ENCODE data around the gene ATF4.

DNA sequence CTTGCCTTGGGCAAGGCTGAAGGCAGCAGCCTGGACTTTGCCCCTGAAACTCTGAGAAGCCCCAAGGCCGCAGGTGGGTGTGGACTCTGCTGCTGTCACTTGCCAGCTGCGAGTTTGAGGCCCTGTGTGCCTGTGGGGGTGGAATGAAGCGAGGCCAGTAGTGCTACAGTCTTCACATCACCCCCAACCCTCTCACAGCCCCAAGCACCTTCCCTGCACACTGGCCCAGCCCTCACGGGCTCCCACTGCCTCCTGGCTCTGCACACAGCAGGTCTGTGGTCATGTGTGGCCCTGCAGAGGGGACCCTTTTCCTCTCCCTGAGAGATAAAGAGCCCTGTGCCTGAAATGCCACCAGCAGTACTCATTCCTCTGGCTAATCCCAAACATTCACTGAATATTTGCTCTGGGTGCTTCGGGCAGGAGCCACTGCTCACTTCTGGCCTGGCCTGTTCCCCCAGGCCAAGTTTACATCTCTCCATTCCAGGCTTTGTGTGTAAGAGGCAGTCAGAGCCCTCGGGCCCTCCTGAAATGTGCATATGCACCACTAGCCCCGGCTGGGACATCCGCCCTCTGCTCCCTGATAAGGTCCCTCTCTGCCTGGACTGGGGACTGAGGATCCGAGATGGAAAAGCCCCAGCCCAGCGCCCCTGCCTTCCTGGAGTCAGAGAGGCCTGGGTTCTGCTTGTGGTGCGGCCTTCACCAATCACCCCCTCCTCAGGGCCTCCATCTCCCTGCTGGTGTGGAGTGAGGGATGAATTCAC lies 45.8 kb upstream of the ATF4 start:
- TF ChIP-seq FOXP2 (optimal IDR thresholded peaks at IDR 0.05; ENCODE audit: borderline replicate concordance, extremely low read depth, extremely low read length, insufficient read depth) (no peak), POLR2AphosphoS5 (IDR thresholded peaks at IDR 0.05; ENCODE audit: low read depth, low read length) (no peak), SIN3A (IDR thresholded peaks at IDR 0.05; ENCODE audit: borderline replicate concordance, insufficient read depth, low read length) (no peak), TAF1 (IDR thresholded peaks at IDR 0.05; ENCODE audit: borderline replicate concordance, insufficient read depth, low read length) (no peak)
- TF ChIP-seq, protein P1, sequence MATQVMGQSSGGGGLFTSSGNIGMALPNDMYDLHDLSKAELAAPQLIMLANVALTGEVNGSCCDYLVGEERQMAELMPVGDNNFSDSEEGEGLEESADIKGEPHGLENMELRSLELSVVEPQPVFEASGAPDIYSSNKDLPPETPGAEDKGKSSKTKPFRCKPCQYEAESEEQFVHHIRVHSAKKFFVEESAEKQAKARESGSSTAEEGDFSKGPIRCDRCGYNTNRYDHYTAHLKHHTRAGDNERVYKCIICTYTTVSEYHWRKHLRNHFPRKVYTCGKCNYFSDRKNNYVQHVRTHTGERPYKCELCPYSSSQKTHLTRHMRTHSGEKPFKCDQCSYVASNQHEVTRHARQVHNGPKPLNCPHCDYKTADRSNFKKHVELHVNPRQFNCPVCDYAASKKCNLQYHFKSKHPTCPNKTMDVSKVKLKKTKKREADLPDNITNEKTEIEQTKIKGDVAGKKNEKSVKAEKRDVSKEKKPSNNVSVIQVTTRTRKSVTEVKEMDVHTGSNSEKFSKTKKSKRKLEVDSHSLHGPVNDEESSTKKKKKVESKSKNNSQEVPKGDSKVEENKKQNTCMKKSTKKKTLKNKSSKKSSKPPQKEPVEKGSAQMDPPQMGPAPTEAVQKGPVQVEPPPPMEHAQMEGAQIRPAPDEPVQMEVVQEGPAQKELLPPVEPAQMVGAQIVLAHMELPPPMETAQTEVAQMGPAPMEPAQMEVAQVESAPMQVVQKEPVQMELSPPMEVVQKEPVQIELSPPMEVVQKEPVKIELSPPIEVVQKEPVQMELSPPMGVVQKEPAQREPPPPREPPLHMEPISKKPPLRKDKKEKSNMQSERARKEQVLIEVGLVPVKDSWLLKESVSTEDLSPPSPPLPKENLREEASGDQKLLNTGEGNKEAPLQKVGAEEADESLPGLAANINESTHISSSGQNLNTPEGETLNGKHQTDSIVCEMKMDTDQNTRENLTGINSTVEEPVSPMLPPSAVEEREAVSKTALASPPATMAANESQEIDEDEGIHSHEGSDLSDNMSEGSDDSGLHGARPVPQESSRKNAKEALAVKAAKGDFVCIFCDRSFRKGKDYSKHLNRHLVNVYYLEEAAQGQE (IDR thresholded peaks at IDR 0.05; ENCODE audit: insufficient read depth in 1 of 2, low read depth in 2 of 2, low read length in 2 of 2), result no peak
